HepG2 (cell line): ENCODE measurements around the gene COMMD7. TPM values are rescaled to one million over a fixed set of nuclear protein-coding genes. Genes with fewer than 3 reads are reported as not detected.

Experiments
- GRHL1 ChIP-seq: sonication (generic); formaldehyde crosslinking; conservative IDR thresholded peaks from 2 replicates; pipeline ENCODE4 v1.8.0; 2022; ENCODE audit warnings: missing genetic modification reagents
- KLF12 ChIP-seq: sonication (generic); formaldehyde crosslinking; IDR thresholded peaks from 2 replicates; pipeline ENCODE4 v1.4.0; 2020; ENCODE audit warnings: missing genetic modification reagents, borderline replicate concordance
- MNT ChIP-seq: fragments of 450-650 bp; IDR thresholded peaks from 2 replicates; pipeline ENCODE4 v1.6.1; 2016
- NFKB2 ChIP-seq: sonication (generic); formaldehyde crosslinking; IDR thresholded peaks from 2 replicates; pipeline ENCODE4 v1.4.0; 2020; ENCODE audit warnings: missing genetic modification reagents, borderline replicate concordance
- PRMT3 ChIP-seq: sonication (generic); formaldehyde crosslinking; IDR thresholded peaks from 2 replicates; pipeline ENCODE4 v1.8.1; 2022; ENCODE audit warnings: low read depth, mild to moderate bottlenecking, moderate library complexity, missing genetic modification reagents, borderline replicate concordance
- SP5 ChIP-seq: IDR thresholded peaks from 2 replicates; pipeline ENCODE4 v1.6.1; 2016; ENCODE audit warnings: low read depth, borderline replicate concordance
- SSRP1 ChIP-seq: IDR thresholded peaks from 2 replicates; pipeline ENCODE4 v1.6.1; 2016; ENCODE audit warnings: control low read depth
- TEF ChIP-seq: sonication (generic); formaldehyde crosslinking; IDR thresholded peaks from 2 replicates; pipeline ENCODE4 v1.5.0; 2020; ENCODE audit warnings: missing genetic modification reagents
- TIGD3 ChIP-seq: sonication (generic); formaldehyde crosslinking; IDR thresholded peaks from 2 replicates; pipeline ENCODE4 v1.5.1; 2020; ENCODE audit warnings: mild to moderate bottlenecking, missing genetic modification reagents, borderline replicate concordance
- ZBED4 ChIP-seq: sonication (generic); formaldehyde crosslinking; IDR thresholded peaks from 2 replicates; pipeline ENCODE4 v1.4.0; 2020; ENCODE audit warnings: missing genetic modification reagents, borderline replicate concordance
- ZBTB43 ChIP-seq: sonication (generic); formaldehyde crosslinking; conservative IDR thresholded peaks from 2 replicates; pipeline ENCODE4 v1.4.0; 2020; ENCODE audit warnings: missing genetic modification reagents
- ZNF550 ChIP-seq: sonication (generic); formaldehyde crosslinking; IDR thresholded peaks from 2 replicates; pipeline ENCODE4 v1.4.0; 2020; ENCODE audit warnings: mild to moderate bottlenecking, missing genetic modification reagents, borderline replicate concordance
- polyA plus RNA-seq, 8 experiments: library from polyadenylated mRNA; depleted of rRNA in 3 of 8; stranded (reverse) in 7 of 8; unstranded in 1 of 8; fragments of >200 nt; fragmentation: Illumina TruSeq in 4 of 8; extraction: Trizol in 4 of 8; gene quantifications; 2 replicates each; pipeline versions ENCODE4 v1.2.1 to v1.2.3, GENCODE V29; 2011 to 2016; ENCODE audit warnings: low read depth in 4 of 8, missing spikeins in 1 of 8, mixed read lengths in 1 of 8; ENCODE audit not compliant: insufficient read depth in 1 of 8
- total RNA-seq, 5 experiments: library from RNA; depleted of rRNA; stranded (reverse); fragments of >200 nt; fragmentation: Illumina TruSeq; extraction: Trizol; gene quantifications; 2 replicates each; pipeline ENCODE4 v1.2.3, GENCODE V29; 2016; ENCODE audit warnings: low read depth in 1 of 5

COMMD7 gene
- total and polyA plus RNA-seq, 2 of the 13 experiments (the other 11 are each of a cell fraction or from before 2014, with no cell fraction given) = 42.1 to 53.3 TPM

- TF ChIP-seq ZBTB43 (CRISPR knock-in tag) = peak; percentile 55; the same call in 1 of the 2 replicates
- TF ChIP-seq ZNF550 (CRISPR knock-in tag) = no peak
- peak; percentile 76; the same call in 1 of the 2 replicates for TF ChIP-seq KLF12 (CRISPR knock-in tag)
- TF ChIP-seq TIGD3 (CRISPR knock-in tag) = no peak
- no peak for TF ChIP-seq GRHL1 (CRISPR knock-in tag)
- no peak for TF ChIP-seq SP5 (CRISPR knock-in tag)
- TF ChIP-seq PRMT3 (CRISPR knock-in tag) = no peak
- 0 out of 2 replicates have a peak, but pooled peaks have one; percentile 14 for TF ChIP-seq NFKB2 (CRISPR knock-in tag)
- TF ChIP-seq ZBED4 (CRISPR knock-in tag) = peak; percentile 28; the same call in 1 of the 2 replicates
- no peak for TF ChIP-seq SSRP1 (CRISPR knock-in tag)
- no peak for TF ChIP-seq MNT
- peak; percentile 79; the same call in 1 of the 2 replicates for TF ChIP-seq TEF (CRISPR knock-in tag)
Measured at GRCh38 chr20:32743237-32744112, at the start of gene COMMD7 (continued).
